Gastroesophageal sphincter (tissue), 3 donors: ENCODE results near the gene TAF1C.

Source experiments
- CTCF ChIP-seq, 4 experiments: fragments of 200-600 bp in 2 of 4; fragments of 450-650 bp in 2 of 4; sonication (generic) in 1 of 4; IDR thresholded peaks; one replicate each; pipeline ENCODE4 v1.5.1; 2017 to 2019; ENCODE audit warnings: antibody characterized with exemption in 4 of 4, mild to moderate bottlenecking in 2 of 4, moderate library complexity in 2 of 4
- POLR2A ChIP-seq, 2 donors: fragments of 450-650 bp; IDR thresholded peaks; one replicate each; pipeline ENCODE4 v1.6.1; 2017; ENCODE audit warnings: antibody characterized with exemption in 2 of 2, mild to moderate bottlenecking in 2 of 2, moderate library complexity in 1 of 2

GRCh38 chr16:84166796-84167695 is 19.8 kb downstream of the TAF1C start:
- TF ChIP-seq CTCF (IDR thresholded peaks at IDR 0.05) (no peak), POLR2A (IDR thresholded peaks at IDR 0.05) (no peak)
